Muscle of back (tissue), 11 donors: ENCODE data around the gene PGAP3. TPM values are rescaled to one million over a fixed set of nuclear protein-coding genes. Genes with fewer than 3 reads are reported as not detected.

ENCODE experiments used
- DNase-seq, 3 donors: peaks; one replicate each; pipeline versions ENCODE4 v3.0.0 to v3.0.0-alpha.2; 2013
- polyA plus RNA-seq, 10 donors: library from polyadenylated mRNA; unstranded; fragments of 120-200 nt; gene quantifications; one replicate each; pipeline ENCODE4 v1.2.1, GENCODE V29; 2013; ENCODE audit not compliant: insufficient read length in 10 of 10

The PGAP3 gene
- polyA plus RNA-seq, 10 donors, result 15.5 to 19.4 (median 16.4) TPM

DNA sequence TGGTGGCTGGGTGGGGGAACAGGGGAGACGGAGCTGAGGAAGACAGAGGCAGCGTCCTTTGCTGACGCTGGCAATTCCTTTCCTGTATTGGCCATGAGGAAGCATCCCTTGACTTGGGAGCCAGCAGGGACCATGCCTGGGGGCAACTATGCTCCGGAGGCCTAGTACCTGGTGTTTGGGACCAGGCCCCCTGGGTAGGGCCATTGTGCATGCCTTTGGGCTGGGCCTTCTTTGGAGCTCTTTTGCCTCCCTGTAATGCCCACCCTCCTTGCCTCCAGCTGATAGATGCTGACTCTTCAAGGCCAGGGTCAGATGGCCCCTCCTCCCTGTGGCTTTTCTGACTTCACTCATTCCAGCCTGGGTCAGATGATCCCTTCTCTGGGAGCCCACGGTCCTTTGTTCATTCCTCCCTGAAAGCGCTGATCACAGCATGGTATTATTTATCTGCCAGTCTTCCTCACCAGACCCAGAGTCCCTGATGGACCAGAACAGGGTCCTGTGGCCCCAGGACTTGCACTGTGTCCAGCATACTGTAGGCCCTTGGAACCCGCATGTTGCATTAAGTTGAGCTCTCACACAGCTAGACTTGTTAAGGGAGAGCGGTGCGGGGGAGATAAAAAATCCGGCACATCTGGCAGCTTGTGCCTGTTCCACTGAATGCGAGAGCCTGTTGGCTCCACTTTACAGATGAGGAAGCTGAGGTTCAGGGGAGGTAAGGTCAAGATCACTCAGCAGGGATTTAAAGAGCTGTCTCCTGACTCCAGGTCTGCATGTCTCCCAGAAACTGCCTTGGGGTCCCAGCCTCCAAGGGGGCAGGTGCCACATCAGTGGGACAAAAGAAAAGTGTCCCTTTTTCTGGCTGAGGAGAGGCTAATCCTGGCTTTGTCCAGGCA is 48.0 kb downstream of the PGAP3 start:
- no peak for DNase-seq

DNA sequence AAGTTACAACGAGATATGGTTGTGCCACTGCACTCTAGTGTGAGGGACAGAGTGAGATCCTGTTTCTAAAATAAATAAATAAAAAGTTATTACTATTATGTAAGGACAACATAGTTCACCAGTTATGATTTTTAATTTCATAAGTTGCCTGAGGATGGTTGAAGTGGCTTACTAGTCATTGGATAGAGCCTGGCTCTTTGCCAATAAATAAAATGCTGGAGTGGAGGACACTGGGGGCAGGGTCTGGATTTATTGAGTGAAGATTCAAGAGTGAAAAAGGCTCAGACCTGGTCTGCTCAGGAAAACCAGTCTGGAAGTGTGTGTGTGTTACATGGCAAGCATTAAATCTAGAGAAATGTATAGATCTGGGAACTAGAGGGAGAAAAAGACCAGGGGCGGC is 48.8 kb downstream of the PGAP3 start:
- no peak for DNase-seq

DNA sequence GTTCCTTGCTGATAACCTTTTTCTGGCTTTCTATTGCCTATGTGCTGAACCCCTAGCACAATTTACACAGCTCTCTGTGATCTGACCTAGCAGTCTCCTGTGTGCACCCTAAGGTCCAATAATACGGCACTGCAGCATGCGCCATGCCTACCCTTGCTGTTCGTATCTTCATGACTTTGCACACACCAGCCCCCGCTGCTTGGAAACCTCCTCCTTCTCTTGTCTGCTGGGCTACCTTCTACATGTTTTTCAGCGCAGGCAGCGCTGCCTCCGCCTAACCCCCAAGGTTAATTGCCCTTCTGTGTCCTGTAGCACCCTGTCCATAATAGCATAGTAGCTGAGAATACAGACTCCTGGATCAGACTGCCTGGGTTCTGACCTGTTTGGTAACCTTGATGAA is 49.5 kb downstream of the PGAP3 start:
- DNase-seq, result no peak

DNA sequence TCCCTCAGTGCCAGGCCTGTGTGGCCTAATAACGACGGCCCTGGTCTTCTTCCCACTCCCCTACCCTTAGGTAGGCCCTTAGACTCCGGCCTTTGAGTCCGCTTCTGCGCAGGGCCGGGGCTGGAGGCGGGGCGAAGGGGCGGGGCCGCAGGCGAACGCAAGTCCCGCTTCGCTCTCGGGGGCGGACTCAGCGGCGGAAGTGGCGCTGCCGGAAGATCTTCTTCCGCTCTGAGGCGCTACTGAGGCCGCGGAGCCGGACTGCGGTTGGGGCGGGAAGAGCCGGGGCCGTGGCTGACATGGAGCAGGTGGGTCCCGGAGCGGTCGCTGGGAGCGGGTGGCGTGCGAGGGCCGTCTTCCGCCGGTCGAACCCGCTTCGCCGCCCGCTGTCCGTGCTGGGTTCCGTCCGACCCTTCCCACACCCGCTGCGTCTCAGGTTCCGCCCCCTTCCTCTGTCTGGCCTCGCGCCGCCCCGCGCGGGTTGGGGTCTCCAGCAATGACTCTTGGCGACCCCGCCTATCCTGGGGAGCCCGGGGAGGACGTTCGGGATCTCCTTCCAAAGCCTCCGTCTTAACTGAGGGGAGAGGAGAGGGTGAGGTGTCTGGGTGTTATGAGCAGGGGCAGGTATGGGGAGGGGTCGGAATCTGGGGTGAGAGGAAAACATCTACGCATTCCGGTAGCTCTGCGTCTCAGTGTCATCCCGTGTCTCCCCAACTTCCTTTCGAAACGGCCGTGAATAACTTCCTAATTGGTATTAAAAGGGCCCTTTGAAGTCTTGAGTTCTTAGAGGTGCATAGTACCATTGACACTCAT is 50.7 kb downstream of the PGAP3 start, which contains the start of gene STARD3:
Gene STARD3 (plus strand): TSS at position 218 of the 810 bp plus-strand sequence. CDS start 16,388 bp downstream, outside the sequence.
- DNase-seq, result peak; percentile 83 to 97 (median 92)

DNA sequence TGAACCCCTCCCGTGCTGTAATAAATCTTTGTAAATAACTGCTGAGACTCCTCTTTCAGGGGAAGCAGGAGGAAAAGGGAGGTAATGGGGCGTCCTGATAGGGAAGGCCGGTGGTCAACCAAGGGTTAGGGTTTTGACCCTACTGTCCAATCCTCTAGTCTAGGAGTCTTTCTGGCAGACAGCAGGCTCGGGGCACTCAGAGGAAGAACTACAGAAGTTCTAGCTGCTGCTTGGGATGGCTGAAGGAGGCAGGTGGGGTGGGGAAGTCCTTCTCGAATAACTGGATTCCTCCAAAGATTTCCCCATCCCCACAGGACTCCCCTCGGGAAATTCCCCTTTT is 51.3 kb downstream of the PGAP3 start:
- no peak for DNase-seq

DNA sequence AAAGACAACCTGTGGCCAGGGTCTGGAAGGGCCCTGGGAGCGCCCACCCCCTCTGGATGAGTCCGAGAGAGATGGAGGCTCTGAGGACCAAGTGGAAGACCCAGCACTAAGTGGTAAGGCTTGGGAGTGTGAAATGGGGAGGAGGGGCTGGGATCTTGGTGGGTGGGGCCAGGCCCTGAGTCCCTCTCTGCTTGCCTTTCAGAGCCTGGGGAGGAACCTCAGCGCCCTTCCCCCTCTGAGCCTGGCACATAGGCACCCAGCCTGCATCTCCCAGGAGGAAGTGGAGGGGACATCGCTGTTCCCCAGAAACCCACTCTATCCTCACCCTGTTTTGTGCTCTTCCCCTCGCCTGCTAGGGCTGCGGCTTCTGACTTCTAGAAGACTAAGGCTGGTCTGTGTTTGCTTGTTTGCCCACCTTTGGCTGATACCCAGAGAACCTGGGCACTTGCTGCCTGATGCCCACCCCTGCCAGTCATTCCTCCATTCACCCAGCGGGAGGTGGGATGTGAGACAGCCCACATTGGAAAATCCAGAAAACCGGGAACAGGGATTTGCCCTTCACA is 52.2 kb downstream of the PGAP3 start:
- DNase-seq, result no peak

DNA sequence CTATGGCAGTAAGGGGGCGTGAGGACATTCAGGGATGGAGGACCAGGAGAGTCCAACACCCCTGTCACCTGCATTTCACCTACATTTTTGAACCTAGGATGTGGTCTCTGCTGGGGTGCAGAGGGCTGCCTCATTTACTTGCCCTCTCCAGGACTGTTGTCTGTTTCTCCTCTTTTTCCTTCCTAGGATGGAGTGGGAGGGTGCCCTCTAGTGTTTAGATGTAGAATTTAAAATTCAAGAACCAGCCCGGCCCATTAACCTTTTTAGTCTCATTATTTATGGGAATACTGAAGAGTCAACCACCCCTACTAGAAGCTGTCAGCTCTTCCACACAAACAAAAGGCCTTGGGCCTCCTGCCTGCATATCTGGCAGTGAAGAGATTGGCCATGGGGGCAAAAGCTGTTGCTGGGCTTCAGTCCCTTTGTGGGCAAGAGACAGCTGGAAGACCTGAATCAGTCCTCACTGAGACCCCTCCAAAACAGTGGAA is 53.4 kb downstream of the PGAP3 start:
- DNase-seq, result peak in 1 of 3 donors; percentile 55

DNA sequence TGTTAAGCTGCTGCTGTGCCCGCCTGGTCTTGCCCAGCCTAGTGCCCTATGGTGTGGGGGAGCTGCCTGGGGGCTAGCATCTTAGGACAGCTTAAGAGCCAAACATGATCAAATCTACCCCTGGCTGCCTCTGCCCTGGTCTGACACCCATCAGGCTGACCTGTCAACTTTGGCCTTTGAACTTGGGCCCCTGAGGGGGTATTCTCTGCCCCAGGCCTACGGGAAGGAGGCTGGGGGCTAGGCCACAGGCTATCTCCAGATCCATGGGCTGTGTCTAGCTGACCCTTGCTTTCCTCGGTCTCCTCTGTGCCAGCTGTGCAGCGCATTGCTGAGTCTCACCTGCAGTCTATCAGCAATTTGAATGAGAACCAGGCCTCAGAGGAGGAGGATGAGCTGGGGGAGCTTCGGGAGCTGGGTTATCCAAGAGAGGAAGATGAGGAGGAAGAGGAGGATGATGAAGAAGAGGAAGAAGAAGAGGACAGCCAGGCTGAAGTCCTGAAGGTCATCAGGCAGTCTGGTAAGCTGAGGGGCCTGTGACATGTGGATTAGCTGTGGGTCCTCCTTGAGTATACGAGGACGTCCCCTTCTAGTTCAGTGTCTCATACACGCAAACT is 54.2 kb downstream of the PGAP3 start:
- no peak for DNase-seq

DNA sequence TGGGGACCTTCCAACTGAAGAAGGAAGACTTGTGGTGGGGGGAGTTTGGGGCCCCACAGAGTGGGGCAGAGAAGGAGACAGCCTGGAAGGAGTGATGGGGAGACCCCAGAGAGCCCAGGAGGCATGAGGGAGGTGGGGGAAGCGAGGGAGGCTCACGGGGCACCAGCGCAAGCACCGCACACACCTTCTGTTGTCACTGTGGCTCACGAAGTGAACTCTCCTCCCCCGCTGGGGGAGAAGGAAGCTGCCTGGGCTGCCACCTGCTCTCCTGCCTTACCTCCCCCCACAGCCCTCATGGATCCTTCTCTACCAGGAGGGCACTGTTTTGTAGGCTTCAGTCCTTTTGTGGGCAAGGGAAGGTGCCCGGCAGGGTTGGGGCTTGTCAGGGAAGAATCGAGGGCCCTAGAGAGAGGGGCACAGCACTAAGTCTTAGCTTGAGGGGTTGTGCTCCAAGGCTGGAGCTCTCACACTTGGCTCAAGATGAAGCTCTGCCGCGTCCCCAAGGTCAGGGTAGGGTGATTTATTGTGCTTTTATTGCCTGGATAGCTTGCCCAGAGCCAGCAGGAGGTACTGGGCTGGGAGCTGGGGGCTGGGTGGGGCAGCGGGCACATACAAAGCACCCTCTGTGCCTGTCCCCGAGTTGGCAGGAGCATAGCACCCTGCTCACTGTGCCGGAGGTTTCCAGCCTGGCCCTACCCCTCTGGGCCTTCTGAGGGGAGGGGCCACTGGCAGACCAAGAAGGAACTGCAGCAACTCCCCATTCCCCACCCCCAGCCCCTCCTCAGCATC is 55.5 kb downstream of the PGAP3 start:
- DNase-seq, result no peak

DNA sequence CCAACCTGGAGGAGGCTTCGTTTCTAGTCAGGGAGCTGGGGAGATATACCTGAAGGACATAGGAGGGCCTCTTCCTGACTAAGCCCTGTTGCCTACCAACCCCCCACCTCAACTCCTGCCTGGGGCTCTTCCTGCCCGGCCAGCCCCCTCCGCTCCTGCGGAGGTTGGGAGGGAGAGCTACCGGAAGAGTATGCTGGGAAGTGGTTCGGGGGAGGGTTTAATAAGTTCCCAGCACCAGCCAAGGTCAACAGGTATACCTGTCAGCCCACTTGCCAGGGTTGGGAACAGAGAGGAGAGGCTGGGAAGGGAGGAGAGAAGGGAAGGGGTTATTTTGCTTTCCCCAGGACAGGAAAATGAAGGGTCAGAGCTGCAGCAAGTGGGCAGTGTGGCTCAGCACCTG is 56.5 kb downstream of the PGAP3 start:
- no peak for DNase-seq

DNA sequence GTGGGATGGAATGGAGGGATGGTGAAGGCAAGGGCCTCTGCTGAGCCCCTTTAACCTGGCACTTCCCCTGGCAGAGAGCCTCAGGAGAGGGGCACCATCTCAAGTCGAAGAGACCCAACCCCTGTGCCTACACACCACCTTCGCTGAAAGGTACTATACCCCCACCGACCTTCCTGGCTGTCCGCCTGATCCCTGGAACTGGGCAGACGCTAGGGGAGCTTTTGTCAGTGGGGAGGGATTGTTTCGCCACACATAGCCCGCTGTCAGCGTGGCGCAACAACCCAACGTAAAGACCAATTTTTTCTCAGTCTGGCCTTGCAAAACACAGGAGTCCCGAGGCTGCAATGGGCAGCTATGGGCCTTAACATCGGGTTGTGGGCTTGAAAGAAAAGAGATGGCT is 58.0 kb downstream of the PGAP3 start:
- DNase-seq, result no peak

DNA sequence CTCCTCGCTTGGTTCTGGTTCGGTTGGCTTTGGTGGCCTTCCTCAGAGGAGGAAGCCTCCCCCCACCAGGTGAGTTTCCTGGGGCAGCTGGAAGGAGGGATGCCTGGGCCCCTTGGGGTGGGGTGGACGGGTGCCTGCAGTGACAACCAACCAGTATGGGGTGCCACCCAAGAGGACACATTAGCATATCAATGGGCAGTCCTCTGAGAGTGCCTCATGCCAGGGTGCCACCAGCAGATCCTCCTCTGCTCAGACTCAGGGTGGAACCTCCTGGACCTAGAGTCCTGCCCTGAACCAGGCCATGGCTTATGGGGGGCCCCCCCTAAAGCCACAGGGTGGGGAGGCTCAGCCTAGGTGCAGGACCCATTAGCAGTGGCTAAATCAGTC is 58.4 kb downstream of the PGAP3 start:
- no peak for DNase-seq

DNA sequence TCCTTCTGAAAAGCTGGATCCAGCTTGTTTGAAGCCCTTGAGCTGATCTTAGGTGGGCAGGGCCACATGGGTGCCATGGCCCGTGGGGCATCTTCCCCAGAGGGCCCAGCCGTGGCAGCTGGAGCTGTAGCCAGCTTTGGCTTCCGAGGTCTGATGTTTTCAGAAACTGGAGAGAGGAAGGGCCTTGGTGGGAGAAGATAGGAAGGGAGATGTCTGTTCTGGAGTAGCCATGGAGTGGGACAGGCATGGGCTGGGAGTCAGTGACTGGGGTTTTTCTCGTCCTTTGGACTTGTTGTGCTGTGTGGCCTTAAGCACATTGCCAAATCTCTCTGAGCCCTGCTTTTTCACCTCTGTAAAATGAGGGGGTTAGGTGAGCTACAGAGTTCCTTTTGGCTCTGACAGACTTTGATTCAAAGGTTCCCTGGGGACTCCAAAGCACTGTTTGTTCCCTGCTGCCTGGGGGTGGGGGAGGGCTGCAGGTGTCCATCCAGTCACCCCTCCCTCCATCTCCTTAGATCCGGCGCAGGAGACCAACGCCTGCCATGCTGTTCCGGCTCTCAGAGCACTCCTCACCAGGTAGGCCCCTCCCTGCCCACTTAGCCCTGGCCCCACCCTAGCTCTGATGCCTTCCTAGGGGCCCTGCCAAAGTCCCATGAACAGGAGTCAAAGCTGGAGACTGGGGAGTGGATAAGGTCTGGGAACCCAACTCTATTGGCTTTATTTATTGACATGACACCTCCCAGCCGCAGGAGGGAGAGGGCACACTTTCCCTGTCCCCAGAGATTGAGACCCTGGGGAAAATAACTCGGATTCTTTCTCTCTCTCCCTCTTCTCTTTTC is 59.0 kb downstream of the PGAP3 start:
- no peak for DNase-seq

DNA sequence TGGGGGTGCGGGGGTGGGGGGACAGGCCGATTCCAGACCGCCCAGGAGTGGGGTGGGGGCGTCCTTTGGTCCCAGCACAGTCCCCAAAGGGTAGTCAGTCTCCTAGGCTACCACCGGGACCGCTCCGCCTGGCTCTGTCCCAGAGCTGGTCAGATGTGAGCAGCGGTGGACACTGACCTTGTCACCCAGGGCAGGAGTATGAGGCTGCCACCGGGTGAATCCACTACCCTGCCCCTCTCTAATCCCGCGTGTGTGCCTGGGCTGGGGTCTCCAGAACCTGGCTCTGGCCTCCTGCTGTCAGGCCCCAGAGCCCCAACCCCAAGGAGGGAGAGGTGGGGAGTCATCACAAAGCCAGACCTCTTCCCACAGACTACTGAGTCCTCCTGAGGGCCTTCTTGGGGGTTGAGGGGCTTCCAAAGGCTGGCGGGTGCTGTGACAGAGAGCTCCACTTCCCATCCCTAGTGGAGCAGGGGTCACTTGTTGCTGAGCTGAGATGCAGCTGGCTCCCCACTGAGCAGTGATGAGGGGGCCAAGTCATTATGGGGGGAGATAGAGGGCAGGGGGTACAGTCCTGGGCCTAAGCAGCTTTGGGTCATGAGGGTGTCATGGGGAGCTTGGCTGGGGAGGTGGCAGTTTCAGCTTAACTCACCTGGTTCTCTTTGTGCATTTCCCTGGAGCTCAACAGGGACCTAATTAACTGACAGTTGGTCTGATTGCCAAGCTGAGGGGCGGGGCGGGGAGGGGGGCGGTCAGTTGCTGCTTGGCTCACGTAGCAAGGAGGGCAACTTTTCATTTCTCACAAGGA is 59.9 kb downstream of the PGAP3 start:
- no peak for DNase-seq

DNA sequence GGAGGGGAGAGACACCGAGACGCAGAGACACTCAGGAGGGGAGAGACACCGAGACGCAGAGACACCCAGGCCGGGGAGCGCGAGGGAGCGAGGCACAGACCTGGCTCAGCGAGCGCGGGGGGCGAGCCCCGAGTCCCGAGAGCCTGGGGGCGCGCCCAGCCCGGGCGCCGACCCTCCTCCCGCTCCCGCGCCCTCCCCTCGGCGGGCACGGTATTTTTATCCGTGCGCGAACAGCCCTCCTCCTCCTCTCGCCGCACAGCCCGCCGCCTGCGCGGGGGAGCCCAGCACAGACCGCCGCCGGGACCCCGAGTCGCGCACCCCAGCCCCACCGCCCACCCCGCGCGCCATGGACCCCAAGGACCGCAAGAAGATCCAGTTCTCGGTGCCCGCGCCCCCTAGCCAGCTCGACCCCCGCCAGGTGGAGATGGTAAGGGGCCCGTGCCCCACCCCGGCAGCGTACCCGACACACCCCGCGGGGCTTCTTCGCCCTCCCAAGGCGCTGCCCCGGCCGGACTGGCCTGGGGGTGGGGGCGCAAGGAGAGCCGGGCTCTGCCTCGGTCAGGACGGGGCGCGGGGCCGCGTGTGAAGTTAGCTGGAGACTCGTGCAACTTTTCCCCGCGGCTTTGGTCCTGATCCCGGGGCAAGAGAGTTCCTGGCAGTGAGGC is 60.7 kb downstream of the PGAP3 start:
- no peak for DNase-seq

DNA sequence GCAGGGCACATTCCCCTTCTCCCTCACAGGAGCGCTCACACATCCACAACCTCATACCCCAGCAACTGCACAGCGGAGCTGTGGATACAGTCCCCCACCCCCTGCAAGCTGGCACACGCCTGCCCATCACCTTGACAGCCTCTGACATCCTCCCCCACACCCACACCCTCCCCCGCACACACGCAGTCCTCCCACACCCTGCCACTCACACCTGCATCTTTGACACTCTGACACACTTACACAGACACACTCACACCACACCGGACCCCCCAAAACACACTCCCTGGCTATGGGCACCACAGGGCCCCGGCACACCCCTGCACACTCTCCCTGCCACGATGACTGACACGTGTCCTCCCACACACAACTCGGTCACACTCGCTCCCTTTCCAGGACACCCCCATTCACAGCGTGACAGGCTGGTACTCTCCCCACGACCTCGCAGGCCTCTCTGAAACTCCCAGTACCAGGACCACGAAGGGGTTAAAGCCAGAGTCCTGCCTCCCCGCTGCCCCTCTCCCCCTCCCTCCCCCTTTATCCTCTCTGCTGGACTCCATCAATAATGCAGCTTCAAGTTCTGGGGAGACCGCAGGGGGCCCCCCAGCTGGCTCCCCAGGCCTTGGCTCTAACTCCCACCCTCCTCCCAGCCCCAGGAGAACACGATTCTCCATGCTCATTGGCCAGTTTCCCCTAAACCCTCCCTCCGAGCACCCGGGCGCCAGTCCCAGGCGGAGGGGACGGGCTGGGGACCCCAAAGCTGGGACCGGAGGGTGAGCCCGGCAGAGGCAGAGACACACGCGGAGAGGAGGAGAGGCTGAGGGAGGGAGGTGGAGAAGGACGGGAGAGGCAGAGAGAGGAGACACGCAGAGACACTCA is 61.4 kb downstream of the PGAP3 start, which contains the start of gene PPP1R1B:
Gene PPP1R1B (plus strand): TSS at position 782 of the 876 bp plus-strand sequence. CDS start 441 bp downstream, outside the sequence.
- peak in 1 of 3 donors; percentile 41 for DNase-seq

DNA sequence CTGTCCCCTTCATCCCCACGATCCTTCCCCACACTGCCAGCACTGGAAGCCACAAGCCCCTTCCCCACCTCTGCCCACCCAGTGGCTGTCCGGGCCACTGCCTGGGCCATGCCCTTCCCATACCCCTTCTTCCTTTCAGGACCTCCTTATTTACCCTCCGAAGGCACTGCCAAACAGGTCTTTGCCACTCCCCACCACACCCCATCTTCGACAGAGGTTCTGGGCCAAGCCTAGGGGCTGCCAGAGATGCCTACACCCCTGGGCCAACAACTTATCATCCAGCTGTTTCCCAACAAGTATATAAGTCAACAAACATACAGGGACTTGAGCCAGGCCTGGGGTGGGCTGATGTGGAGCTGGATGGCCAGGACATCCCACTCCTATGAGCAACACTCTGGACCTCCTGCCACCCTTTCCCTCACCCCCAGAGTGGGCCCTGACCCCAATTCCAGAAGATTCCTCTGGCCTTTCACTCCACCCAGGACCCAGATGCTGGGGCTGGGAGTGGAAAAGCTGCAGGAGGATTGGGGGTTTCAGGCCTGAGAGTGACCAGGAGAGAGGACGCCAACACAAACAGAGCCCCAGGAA is 62.6 kb downstream of the PGAP3 start:
- no peak for DNase-seq
